HEK293 (cell line): ENCODE results near the gene LRP3.

ENCODE experiments used
- GLI4 ChIP-seq: fragments of 450-650 bp; formaldehyde crosslinking; IDR thresholded peaks from 2 replicates; pipeline ENCODE4 v1.5.1; 2016; ENCODE audit warnings: missing biosample characterization, missing genetic modification characterization
- GLIS1 ChIP-seq: fragments of 450-650 bp; formaldehyde crosslinking; IDR thresholded peaks from 2 replicates; pipeline ENCODE4 v1.5.1; 2016; ENCODE audit warnings: missing biosample characterization, missing genetic modification characterization
- HOXA7 ChIP-seq: sonication (generic); formaldehyde crosslinking; IDR thresholded peaks from 2 replicates; pipeline ENCODE4 v1.8.1; 2022; ENCODE audit warnings: missing genetic modification reagents, borderline replicate concordance
- OVOL3 ChIP-seq: fragments of 450-650 bp; formaldehyde crosslinking; IDR thresholded peaks from 2 replicates; pipeline ENCODE4 v1.5.1; 2016; ENCODE audit warnings: missing biosample characterization, missing genetic modification characterization
- TCF7L2 ChIP-seq: IDR thresholded peaks from 2 replicates; pipeline ENCODE4 v1.6.1; 2011; ENCODE audit warnings: low read depth, mild to moderate bottlenecking, inconsistent platforms, low read length, moderate library complexity, borderline replicate concordance
- YY2 ChIP-seq: fragments of 450-650 bp; formaldehyde crosslinking; IDR thresholded peaks from 2 replicates; pipeline ENCODE4 v1.5.1; 2016; ENCODE audit warnings: missing biosample characterization, missing genetic modification characterization
- ZBTB20 ChIP-seq: fragments of 450-650 bp; formaldehyde crosslinking; IDR thresholded peaks from 2 replicates; pipeline ENCODE4 v1.5.1; 2016; ENCODE audit warnings: missing biosample characterization, missing genetic modification characterization
- ZFP41 ChIP-seq: fragments of 450-650 bp; formaldehyde crosslinking; IDR thresholded peaks from 2 replicates; pipeline ENCODE4 v1.5.1; 2016; ENCODE audit warnings: missing biosample characterization, missing genetic modification characterization, borderline replicate concordance
- ZNF112 ChIP-seq: fragments of 450-650 bp; formaldehyde crosslinking; IDR thresholded peaks from 2 replicates; pipeline ENCODE4 v1.5.0; 2017; ENCODE audit warnings: missing biosample characterization, missing genetic modification characterization
- ZNF114 ChIP-seq: fragments of 450-650 bp; formaldehyde crosslinking; IDR thresholded peaks from 2 replicates; pipeline ENCODE4 v1.5.0; 2017; ENCODE audit warnings: missing biosample characterization, missing genetic modification characterization
- ZNF132 ChIP-seq: fragments of 450-650 bp; formaldehyde crosslinking; IDR thresholded peaks from 2 replicates; pipeline ENCODE4 v1.5.1; 2017; ENCODE audit warnings: missing biosample characterization, missing genetic modification characterization, borderline replicate concordance
- ZNF140 ChIP-seq: fragments of 450-650 bp; formaldehyde crosslinking; IDR thresholded peaks from 2 replicates; pipeline ENCODE4 v1.5.1; 2016; ENCODE audit warnings: missing biosample characterization, missing genetic modification characterization
- ZNF19 ChIP-seq: fragments of 450-650 bp; formaldehyde crosslinking; IDR thresholded peaks from 2 replicates; pipeline ENCODE4; 2016; ENCODE audit warnings: missing biosample characterization, missing genetic modification characterization, low read depth
- ZNF202 ChIP-seq: fragments of 450-650 bp; formaldehyde crosslinking; IDR thresholded peaks from 2 replicates; pipeline ENCODE4 v1.5.1; 2016; ENCODE audit warnings: missing biosample characterization, missing genetic modification characterization, borderline replicate concordance
- ZNF514 ChIP-seq: fragments of 450-650 bp; formaldehyde crosslinking; IDR thresholded peaks from 2 replicates; pipeline ENCODE4 v1.5.1; 2016; ENCODE audit warnings: missing biosample characterization, missing genetic modification characterization
- ZNF558 ChIP-seq: fragments of 450-650 bp; formaldehyde crosslinking; IDR thresholded peaks from 2 replicates; pipeline ENCODE4 v1.5.1; 2016; ENCODE audit warnings: missing biosample characterization, missing genetic modification characterization
- ZNF561 ChIP-seq: fragments of 450-650 bp; IDR thresholded peaks from 2 replicates; pipeline ENCODE4 v1.5.1; 2018; ENCODE audit warnings: missing biosample characterization, missing genetic modification characterization, borderline replicate concordance
- ZNF580 ChIP-seq: fragments of 450-650 bp; formaldehyde crosslinking; IDR thresholded peaks from 2 replicates; pipeline ENCODE4 v1.5.1; 2016; ENCODE audit warnings: missing biosample characterization, missing genetic modification characterization
- ZNF596 ChIP-seq: fragments of 450-650 bp; IDR thresholded peaks from 2 replicates; pipeline ENCODE4 v1.5.0; 2018; ENCODE audit warnings: missing biosample characterization, mild to moderate bottlenecking, missing genetic modification characterization, moderate library complexity
- ZNF624 ChIP-seq: fragments of 450-650 bp; formaldehyde crosslinking; IDR thresholded peaks from 2 replicates; pipeline ENCODE4 v1.5.1; 2017; ENCODE audit warnings: missing biosample characterization, missing genetic modification characterization
- ZNF654 ChIP-seq: fragments of 450-650 bp; formaldehyde crosslinking; IDR thresholded peaks from 2 replicates; pipeline ENCODE4 v1.5.1; 2016; ENCODE audit warnings: low read depth, missing biosample characterization, missing genetic modification characterization
- ZNF76 ChIP-seq: fragments of 450-650 bp; formaldehyde crosslinking; IDR thresholded peaks from 2 replicates; pipeline ENCODE4; 2016; ENCODE audit warnings: low read depth, missing biosample characterization, missing genetic modification characterization, borderline replicate concordance
- ZSCAN16 ChIP-seq: fragments of 450-650 bp; formaldehyde crosslinking; IDR thresholded peaks from 2 replicates; pipeline ENCODE4 v1.5.1; 2016; ENCODE audit warnings: missing biosample characterization, missing genetic modification characterization
- TF ChIP-seq, protein P1 (sequence below): fragments of 450-650 bp; formaldehyde crosslinking; IDR thresholded peaks from 2 replicates; pipeline ENCODE4 v1.5.1; 2016; ENCODE audit warnings: missing biosample characterization, missing genetic modification characterization, borderline replicate concordance
- TF ChIP-seq, protein P2 (sequence below): fragments of 450-650 bp; formaldehyde crosslinking; conservative IDR thresholded peaks from 2 replicates; pipeline ENCODE4 v1.5.1; 2016; ENCODE audit warnings: low read depth, missing biosample characterization, missing genetic modification characterization
- TF ChIP-seq, protein P3 (sequence below): fragments of 450-650 bp; formaldehyde crosslinking; IDR thresholded peaks from 2 replicates; pipeline ENCODE4 v1.5.1; 2016; ENCODE audit warnings: missing biosample characterization, missing genetic modification characterization

Gene LRP3

DNA sequence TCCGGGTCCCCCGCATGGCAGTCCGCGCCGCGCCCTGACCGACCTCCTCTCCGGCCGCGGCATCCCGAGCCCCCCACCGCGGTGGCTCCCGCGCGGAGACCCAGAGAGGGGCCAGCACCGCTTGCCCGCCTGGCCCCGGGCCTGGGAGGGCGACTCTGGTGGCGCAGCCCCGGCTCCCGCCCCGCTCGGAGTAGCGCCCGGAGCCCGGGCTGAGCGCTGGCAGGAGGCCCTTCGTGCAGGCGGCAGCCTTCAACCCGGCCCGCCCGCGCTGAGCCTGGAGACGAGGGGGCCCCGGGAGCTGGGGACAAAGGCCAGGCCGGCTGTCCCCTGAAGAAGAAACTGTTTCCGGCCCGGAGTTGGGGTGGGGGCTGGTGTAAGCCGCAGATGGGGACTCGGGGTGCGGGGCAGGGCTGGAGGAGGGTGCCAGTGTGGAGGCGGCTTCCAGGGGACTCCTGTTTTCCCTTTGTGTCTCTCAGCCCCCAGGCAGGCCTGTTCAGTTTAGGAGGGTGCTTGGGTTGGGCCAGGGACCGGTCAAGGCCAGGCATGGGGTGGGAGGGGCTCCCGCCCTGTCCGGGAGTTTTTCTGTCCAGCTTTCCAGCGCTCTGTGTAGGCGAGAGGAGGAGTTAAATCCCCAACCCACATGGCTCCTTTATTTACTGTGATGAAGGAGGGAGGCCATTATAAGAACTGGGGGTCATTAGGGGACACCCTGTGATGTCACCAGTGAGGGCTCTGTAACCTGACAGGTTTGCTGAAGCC is 935 bp downstream of the LRP3 start (continued):
- TF ChIP-seq, protein P1, sequence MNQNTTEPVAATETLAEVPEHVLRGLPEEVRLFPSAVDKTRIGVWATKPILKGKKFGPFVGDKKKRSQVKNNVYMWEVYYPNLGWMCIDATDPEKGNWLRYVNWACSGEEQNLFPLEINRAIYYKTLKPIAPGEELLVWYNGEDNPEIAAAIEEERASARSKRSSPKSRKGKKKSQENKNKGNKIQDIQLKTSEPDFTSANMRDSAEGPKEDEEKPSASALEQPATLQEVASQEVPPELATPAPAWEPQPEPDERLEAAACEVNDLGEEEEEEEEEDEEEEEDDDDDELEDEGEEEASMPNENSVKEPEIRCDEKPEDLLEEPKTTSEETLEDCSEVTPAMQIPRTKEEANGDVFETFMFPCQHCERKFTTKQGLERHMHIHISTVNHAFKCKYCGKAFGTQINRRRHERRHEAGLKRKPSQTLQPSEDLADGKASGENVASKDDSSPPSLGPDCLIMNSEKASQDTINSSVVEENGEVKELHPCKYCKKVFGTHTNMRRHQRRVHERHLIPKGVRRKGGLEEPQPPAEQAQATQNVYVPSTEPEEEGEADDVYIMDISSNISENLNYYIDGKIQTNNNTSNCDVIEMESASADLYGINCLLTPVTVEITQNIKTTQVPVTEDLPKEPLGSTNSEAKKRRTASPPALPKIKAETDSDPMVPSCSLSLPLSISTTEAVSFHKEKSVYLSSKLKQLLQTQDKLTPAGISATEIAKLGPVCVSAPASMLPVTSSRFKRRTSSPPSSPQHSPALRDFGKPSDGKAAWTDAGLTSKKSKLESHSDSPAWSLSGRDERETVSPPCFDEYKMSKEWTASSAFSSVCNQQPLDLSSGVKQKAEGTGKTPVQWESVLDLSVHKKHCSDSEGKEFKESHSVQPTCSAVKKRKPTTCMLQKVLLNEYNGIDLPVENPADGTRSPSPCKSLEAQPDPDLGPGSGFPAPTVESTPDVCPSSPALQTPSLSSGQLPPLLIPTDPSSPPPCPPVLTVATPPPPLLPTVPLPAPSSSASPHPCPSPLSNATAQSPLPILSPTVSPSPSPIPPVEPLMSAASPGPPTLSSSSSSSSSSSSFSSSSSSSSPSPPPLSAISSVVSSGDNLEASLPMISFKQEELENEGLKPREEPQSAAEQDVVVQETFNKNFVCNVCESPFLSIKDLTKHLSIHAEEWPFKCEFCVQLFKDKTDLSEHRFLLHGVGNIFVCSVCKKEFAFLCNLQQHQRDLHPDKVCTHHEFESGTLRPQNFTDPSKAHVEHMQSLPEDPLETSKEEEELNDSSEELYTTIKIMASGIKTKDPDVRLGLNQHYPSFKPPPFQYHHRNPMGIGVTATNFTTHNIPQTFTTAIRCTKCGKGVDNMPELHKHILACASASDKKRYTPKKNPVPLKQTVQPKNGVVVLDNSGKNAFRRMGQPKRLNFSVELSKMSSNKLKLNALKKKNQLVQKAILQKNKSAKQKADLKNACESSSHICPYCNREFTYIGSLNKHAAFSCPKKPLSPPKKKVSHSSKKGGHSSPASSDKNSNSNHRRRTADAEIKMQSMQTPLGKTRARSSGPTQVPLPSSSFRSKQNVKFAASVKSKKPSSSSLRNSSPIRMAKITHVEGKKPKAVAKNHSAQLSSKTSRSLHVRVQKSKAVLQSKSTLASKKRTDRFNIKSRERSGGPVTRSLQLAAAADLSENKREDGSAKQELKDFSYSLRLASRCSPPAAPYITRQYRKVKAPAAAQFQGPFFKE (tag by site-specific recombination): no peak
- no peak; the same call in 1 of the 2 replicates for TF ChIP-seq GLIS1 (tag by site-specific recombination)
- TF ChIP-seq, protein P2, sequence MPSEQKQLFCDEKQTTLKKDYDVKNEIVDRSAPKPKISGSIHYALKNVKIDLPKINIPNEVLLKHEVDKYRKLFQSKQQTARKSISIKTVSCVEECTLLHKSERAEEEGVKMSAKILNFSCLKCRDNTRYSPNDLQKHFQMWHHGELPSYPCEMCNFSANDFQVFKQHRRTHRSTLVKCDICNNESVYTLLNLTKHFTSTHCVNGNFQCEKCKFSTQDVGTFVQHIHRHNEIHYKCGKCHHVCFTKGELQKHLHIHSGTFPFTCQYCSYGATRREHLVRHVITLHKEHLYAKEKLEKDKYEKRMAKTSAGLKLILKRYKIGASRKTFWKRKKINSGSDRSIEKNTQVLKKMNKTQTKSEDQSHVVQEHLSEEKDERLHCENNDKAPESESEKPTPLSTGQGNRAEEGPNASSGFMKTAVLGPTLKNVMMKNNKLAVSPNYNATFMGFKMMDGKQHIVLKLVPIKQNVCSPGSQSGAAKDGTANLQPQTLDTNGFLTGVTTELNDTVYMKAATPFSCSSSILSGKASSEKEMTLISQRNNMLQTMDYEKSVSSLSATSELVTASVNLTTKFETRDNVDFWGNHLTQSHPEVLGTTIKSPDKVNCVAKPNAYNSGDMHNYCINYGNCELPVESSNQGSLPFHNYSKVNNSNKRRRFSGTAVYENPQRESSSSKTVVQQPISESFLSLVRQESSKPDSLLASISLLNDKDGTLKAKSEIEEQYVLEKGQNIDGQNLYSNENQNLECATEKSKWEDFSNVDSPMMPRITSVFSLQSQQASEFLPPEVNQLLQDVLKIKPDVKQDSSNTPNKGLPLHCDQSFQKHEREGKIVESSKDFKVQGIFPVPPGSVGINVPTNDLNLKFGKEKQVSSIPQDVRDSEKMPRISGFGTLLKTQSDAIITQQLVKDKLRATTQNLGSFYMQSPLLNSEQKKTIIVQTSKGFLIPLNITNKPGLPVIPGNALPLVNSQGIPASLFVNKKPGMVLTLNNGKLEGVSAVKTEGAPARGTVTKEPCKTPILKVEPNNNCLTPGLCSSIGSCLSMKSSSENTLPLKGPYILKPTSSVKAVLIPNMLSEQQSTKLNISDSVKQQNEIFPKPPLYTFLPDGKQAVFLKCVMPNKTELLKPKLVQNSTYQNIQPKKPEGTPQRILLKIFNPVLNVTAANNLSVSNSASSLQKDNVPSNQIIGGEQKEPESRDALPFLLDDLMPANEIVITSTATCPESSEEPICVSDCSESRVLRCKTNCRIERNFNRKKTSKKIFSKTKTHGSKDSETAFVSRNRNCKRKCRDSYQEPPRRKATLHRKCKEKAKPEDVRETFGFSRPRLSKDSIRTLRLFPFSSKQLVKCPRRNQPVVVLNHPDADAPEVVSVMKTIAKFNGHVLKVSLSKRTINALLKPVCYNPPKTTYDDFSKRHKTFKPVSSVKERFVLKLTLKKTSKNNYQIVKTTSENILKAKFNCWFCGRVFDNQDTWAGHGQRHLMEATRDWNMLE (tag by site-specific recombination): no peak
- TF ChIP-seq ZSCAN16 (tag by site-specific recombination): no peak
- TF ChIP-seq ZFP41 (tag by site-specific recombination): no peak
- no peak for TF ChIP-seq ZNF558 (tag by site-specific recombination)
- no peak for TF ChIP-seq ZNF112 (tag by site-specific recombination)
- TF ChIP-seq ZNF132 (tag by site-specific recombination): no peak
- TF ChIP-seq ZNF114: no peak
- no peak for TF ChIP-seq ZNF580 (tag by site-specific recombination)
- TF ChIP-seq ZNF514 (tag by site-specific recombination): no peak
- no peak for TF ChIP-seq ZNF202
- no peak for TF ChIP-seq ZNF654 (tag by site-specific recombination)
- TF ChIP-seq ZNF561 (tag by site-specific recombination): peak; percentile 64; the same call in 1 of the 2 replicates
- no peak for TF ChIP-seq TCF7L2
- TF ChIP-seq HOXA7 (CRISPR knock-in tag): no peak
- peak; percentile 44 for TF ChIP-seq ZNF596
- no peak for TF ChIP-seq ZNF19 (tag by site-specific recombination)
- TF ChIP-seq ZNF140 (tag by site-specific recombination): no peak
- TF ChIP-seq, protein P3, sequence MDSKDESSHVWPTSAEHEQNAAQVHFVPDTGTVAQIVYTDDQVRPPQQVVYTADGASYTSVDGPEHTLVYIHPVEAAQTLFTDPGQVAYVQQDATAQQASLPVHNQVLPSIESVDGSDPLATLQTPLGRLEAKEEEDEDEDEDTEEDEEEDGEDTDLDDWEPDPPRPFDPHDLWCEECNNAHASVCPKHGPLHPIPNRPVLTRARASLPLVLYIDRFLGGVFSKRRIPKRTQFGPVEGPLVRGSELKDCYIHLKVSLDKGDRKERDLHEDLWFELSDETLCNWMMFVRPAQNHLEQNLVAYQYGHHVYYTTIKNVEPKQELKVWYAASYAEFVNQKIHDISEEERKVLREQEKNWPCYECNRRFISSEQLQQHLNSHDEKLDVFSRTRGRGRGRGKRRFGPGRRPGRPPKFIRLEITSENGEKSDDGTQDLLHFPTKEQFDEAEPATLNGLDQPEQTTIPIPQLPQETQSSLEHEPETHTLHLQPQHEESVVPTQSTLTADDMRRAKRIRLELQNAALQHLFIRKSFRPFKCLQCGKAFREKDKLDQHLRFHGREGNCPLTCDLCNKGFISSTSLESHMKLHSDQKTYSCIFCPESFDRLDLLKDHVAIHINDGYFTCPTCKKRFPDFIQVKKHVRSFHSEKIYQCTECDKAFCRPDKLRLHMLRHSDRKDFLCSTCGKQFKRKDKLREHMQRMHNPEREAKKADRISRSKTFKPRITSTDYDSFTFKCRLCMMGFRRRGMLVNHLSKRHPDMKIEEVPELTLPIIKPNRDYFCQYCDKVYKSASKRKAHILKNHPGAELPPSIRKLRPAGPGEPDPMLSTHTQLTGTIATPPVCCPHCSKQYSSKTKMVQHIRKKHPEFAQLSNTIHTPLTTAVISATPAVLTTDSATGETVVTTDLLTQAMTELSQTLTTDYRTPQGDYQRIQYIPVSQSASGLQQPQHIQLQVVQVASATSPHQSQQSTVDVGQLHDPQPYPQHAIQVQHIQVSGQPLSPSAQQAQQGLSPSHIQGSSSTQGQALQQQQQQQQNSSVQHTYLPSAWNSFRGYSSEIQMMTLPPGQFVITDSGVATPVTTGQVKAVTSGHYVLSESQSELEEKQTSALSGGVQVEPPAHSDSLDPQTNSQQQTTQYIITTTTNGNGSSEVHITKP (tag by site-specific recombination): no peak
- peak; percentile 99 for TF ChIP-seq ZBTB20 (tag by site-specific recombination)
- TF ChIP-seq ZNF624 (tag by site-specific recombination): no peak
- no peak for TF ChIP-seq GLI4 (tag by site-specific recombination)
- TF ChIP-seq ZNF76 (tag by site-specific recombination): no peak
- TF ChIP-seq YY2 (tag by site-specific recombination): peak; percentile 21; the same call in 1 of the 2 replicates
- no peak for TF ChIP-seq OVOL3 (tag by site-specific recombination)
